Superior temporal gyrus (tissue), 1 donor: ENCODE measurements around the gene PARL.

Experiments used
- DNase-seq: peaks from one replicate; pipeline ENCODE4 v3.0.0-alpha.2; 2016; ENCODE audit errors: extremely low spot score

Gene PARL

DNA sequence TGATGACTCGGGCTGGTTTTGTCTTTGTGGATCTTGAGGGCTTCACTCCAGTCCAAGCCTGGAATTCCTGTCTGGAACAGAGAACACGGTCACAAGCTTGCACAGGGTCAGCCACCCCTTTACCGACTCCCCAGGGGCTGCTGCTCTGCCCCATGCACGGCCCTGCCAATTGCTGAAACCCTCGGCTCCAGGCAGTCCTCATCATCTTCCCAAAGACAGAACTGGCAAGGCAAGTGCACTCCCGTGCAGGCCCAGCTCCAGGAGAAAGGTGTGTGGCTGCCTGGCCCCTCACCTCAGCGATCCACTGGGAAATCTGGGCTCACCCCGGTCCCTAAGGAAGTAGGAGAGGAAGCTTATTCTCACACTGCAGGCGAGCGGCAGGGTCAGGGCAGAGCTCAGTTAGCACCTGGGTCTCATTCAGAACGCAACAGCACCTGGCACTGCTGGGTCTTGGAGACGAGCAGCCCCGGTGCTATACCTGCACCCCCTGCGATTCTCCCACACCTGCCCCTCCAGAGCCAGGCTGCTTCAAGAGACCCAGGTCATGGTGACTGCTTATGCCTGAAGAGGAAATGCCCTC, 66.5 kb downstream of the PARL start:
- DNase-seq: no peak

DNA sequence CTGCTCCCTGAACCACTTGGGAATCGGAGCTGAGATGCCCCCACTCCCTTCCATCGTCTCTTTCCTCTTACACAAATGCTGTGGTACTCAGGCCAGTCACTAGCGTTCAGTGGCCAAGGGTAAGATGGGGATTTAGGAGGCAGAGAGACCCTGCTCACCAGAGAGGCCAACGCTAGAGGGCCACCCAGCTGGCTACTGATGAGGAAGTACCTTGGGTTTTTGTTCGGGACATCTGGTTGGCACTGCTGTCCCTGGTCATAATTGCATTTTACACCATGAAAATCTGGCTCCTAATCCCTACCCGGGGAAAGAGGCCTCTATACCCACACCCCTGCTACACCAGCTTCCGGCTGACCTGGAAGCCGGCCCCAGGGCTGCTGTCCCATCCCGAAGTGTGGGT, 67.0 kb downstream of the PARL start:
- DNase-seq: no peak

GRCh38 chr3:183816681-183817510, 67.8 kb downstream of the PARL start:
- DNase-seq: no peak

DNA sequence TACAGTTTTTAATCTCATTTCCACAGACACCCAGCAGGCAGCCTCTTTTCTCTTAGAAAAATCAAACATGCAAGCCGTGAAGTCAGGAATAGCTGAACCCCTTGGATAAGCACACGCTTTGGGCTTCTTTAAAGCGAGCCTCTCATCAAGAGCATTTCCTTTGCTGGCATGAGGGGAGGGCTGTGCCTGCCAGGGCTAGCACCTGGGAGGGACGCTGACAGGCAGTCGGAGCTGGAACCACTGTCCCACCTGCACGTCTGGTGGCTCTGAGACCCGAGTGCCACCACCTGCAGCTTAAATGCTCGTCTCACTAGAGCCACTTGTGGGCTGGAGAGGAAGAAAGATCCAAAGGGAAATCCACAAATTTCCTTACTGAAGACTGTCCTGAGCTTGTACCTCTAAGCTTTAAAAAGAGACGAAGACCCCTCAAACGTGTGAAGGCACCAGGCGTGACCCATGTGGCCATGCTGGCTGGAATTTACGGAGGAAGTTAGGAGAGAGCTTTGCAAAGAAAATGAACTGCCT, 68.7 kb downstream of the PARL start:
- DNase-seq: peak; percentile 26

GRCh38 chr3:183815563-183815940, 69.1 kb downstream of the PARL start:
- peak; percentile 41 for DNase-seq

- peak; percentile 51 for DNase-seq
Observed at GRCh38 chr3:183814240-183814639, 70.4 kb downstream of the PARL start.

- peak; percentile 89 for DNase-seq
Observed at GRCh38 chr3:183812761-183813445, 71.8 kb downstream of the PARL start.

- no peak for DNase-seq
Observed at GRCh38 chr3:183811638-183812037, 73.0 kb downstream of the PARL start.

- DNase-seq: no peak
Observed at GRCh38 chr3:183810643-183811594, 73.8 kb downstream of the PARL start.

- no peak for DNase-seq
Observed at GRCh38 chr3:183809270-183809669, 75.4 kb downstream of the PARL start.

DNA sequence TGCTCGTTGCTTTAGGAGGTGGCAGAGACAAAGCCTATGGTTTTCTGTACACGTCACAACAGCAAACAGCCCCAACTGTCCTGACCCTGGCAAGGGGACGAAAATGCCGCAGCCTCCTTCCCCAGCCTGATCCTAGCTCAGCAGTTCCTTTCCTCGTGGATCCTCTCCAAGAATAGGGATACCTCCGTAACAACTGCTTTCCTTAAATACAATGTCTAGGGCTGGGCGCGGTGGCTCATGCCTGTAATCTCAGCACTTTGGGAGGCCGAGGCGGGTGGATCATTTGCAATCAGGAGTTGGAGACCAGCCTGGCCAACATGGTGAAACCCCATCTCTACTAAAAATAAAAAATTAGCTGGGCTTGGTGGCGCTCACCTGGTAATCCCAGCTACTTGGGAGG, 76.3 kb downstream of the PARL start:
- no peak for DNase-seq

GRCh38 chr3:183807881-183808280, 76.8 kb downstream of the PARL start:
- no peak for DNase-seq

GRCh38 chr3:183807209-183807728, 77.4 kb downstream of the PARL start:
- no peak for DNase-seq

DNA sequence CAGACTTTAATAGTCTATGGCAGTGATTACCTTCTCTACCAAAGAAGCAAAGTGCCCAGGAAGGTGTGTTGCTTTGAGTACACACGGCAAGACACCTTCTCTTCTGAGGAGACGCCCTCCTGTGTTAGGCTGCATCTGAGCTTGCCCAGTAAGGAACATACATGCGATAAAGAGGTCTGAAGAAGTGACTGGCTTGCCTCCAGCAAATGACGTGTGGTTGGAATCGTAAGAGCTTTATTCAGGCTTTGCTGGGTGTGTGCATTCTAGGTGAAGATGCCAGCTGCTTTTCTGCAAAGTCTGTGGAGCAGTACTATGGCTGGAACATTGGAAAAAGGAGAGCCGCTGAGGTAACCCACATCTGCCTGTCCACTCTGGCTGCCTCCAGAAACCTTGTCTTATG, 81.7 kb downstream of the PARL start:
- DNase-seq: peak; percentile 73

DNA sequence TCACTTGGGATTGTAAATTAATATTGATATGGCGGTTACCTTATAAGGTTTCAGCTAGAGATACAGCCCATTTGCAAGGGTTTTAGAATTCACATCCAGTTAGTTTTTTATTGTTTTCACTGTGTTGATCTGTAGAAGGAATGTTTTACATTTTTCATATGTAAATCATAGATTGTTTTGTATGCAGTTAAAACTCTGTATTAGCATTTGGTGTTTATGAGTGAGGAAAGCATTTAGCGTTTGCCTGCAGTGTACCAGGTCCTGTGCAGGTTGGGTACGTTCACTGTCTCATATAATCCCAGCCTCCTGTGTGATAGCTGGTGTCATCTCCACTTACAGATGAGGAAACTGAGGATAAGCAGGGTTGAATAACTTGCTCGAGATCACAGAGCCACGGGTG, 83.1 kb downstream of the PARL start:
- no peak for DNase-seq

DNA sequence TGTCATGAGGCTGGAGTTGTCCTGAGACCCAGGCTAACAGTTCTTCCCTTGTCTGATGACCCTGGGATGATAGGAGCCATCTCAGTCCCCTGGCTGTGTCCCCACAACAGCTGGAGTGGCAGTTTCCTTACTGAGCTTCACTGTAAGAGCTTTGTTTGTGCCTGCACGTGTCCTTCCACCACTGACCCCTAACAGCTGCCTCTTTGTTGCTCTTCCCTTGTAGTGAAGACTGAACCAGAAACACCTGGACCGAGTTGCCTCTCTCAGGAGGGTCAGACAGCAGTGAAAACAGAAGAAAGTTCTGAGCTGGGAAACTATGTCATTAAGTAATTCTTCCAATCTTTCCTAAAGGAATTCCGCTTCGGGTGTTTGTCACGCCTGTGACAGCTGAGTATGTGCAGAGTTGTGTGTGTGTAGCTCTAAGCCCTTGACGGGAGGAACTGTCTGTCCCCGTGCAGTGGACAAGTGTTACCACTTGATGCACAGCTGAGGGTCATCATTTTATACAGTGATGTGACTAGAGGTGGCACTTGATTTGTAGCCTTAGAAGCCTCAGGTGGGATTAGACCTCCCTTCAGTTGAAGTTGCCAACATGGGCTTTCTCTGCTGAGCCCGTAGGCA, 84.3 kb downstream of the PARL start:
- peak; percentile 96 for DNase-seq

- peak; percentile 82 for DNase-seq
Observed at GRCh38 chr3:183799461-183799860, 85.2 kb downstream of the PARL start.

GRCh38 chr3:183797996-183798395, 86.7 kb downstream of the PARL start:
- no peak for DNase-seq

DNA sequence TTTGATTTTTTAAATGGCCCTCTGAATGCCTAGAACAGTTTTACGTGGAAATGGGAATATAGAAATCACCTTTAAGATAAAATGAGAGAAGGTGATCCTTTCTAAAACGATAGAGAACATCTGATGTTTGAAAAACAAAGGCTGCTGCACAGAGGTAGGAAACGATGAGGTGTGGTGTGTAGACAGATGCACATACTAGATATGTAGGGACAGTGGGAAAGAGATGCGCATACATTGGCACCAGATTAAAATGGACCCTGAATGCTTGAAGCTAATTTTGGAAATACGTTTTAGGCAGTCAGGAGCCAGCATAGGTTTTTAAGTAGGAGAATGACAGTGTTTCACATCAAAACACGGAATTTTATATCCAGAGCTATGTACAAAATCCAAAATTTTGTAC, 88.3 kb downstream of the PARL start:
- no peak for DNase-seq

DNA sequence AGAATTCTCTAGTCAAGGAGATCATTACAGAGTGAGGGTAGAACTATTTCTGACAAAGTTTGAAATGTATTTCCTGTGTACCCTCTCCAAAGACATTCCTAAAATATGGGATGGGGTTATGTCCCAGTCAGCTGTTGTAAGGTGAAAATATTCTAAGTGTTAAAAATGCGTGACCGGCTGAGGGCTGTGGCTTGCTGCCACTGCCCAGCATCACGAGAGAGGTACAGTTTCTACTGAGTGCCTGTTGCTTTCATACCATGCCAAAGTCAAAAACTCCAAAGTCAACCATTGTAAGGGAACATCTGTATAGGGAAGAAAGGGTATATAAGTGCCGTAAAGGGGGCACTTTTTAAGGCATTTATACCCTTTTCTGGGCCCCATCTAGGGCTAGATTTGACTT, 90.2 kb downstream of the PARL start:
- no peak for DNase-seq

- no peak for DNase-seq
Observed at GRCh38 chr3:183792976-183793375, 91.7 kb downstream of the PARL start.
